ENCODE data around the gene TTYH3. TPM values are rescaled to one million over a fixed set of nuclear protein-coding genes. Genes with fewer than 3 reads are reported as not detected.

The TTYH3 gene
- total and polyA plus RNA-seq, 2 of the 13 experiments (the other 11 are each of a cell fraction or from before 2014, with no cell fraction given), result 26.3 to 50.0 TPM

DNA sequence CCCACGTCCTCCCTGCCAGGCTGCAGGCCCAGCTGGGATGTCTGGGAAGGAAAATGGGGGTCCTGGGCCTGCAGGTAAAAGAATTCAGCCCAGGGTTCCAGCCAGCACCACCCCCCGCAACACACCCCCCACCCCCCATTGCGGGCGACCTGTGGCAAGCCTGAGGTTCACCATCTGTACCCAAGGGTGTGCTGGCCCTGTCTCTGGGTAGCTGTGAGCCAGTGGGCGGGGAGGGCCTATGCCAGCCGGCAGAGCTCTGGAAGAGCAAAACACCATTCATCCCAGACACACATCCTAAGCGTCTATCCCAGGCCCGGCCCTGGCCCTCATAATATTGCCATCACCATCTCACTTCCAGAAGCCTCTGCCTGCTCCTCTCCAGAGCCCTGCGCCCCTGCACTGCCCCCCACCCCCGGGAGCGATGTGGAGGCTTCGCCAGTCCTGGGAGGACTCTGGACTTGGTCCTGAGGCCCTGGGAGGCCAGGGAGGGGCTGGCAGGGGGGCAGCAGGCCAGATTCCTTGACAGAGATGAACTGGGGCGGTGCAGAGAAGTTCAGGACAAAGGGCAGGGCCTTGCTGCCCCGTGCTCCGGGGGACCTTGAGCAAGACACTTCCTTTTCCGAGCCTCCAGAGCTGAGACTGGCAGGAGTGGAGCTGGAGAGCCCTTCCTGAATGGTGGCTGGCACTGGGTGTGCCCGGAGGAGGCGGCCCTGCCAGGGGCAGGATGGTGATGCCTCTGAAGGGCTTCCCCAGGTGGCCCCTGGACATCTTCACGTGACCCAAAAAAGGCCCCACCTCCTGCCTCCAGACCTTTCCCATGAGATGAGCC, 8.7 kb upstream of the TTYH3 start (continued):
- 0 out of 2 replicates have a peak, but pooled peaks have one; percentile 27 for TF ChIP-seq TRAFD1 (CRISPR knock-in tag; IDR thresholded peaks at IDR 0.05; ENCODE audit: borderline replicate concordance)
- no peak for TF ChIP-seq ZNF260 (CRISPR knock-in tag; IDR thresholded peaks at IDR 0.05; ENCODE audit: borderline replicate concordance, low read depth)
- TF ChIP-seq ZNF451 (CRISPR knock-in tag; IDR thresholded peaks at IDR 0.05), result no peak
- no peak for TF ChIP-seq ZBTB3 (CRISPR knock-in tag; IDR thresholded peaks at IDR 0.05; ENCODE audit: borderline replicate concordance, low read depth)
- peak; percentile 64; the same call in 1 of the 2 replicates for TF ChIP-seq TFAP4 (IDR thresholded peaks at IDR 0.05; ENCODE audit: borderline replicate concordance, low read depth)
- TF ChIP-seq KLF15 (CRISPR knock-in tag; IDR thresholded peaks at IDR 0.05; ENCODE audit: borderline replicate concordance), result no peak
- TF ChIP-seq NFYB (CRISPR knock-in tag; IDR thresholded peaks at IDR 0.05), result no peak
- peak; percentile 96 for TF ChIP-seq HIC2 (CRISPR knock-in tag; IDR thresholded peaks at IDR 0.05; ENCODE audit: low read depth)
- peak; percentile 66; the same call in 1 of the 2 replicates for TF ChIP-seq IKZF5 (CRISPR knock-in tag; IDR thresholded peaks at IDR 0.05)
- TF ChIP-seq CBX5 (CRISPR knock-in tag; IDR thresholded peaks at IDR 0.05; ENCODE audit: borderline replicate concordance), result no peak
- TF ChIP-seq TOPORS (CRISPR knock-in tag; IDR thresholded peaks at IDR 0.05), result no peak
- TF ChIP-seq ARNT (IDR thresholded peaks at IDR 0.05), result no peak
- TF ChIP-seq ZNF567 (CRISPR knock-in tag; IDR thresholded peaks at IDR 0.05; ENCODE audit: borderline replicate concordance), result no peak
- no peak for TF ChIP-seq CREBL2 (CRISPR knock-in tag; IDR thresholded peaks at IDR 0.05; ENCODE audit: borderline replicate concordance)
- TF ChIP-seq ZNF598 (CRISPR knock-in tag; IDR thresholded peaks at IDR 0.05; ENCODE audit: borderline replicate concordance), result no peak
- TF ChIP-seq ZFYVE20 (CRISPR knock-in tag; IDR thresholded peaks at IDR 0.05; ENCODE audit: borderline replicate concordance, low read depth), result no peak
- peak; percentile 84 for TF ChIP-seq THRA (CRISPR knock-in tag; IDR thresholded peaks at IDR 0.05; ENCODE audit: borderline replicate concordance)
- TF ChIP-seq ZNF709 (CRISPR knock-in tag; IDR thresholded peaks at IDR 0.05), result 0 out of 2 replicates have a peak, but pooled peaks have one; percentile 53
- peak; percentile 86; the same call in 1 of the 2 replicates for TF ChIP-seq REL (CRISPR knock-in tag; conservative IDR thresholded peaks at IDR 0.05)

Measured in HepG2 (cell line).